Sigmoid colon (tissue), 7 donors: ENCODE data around the gene MLIP. TPM values are rescaled to one million over a fixed set of nuclear protein-coding genes. Genes with fewer than 3 reads are reported as not detected.

Experiments used
- DNase-seq: peaks from one replicate; pipeline ENCODE4 v3.0.0-alpha.2; 2019
- H3K27ac ChIP-seq, 4 donors: fragments of 200-600 bp; sonication (generic); one replicate each; pipeline ENCODE4 v1.5.1; 2016 to 2019; ENCODE audit warnings: mild to moderate bottlenecking in 1 of 4
- H3K27me3 ChIP-seq, 3 donors: fragments of 200-600 bp; sonication (generic); one replicate each; pipeline ENCODE4 v1.5.1; 2019; ENCODE audit warnings: mild to moderate bottlenecking in 1 of 3
- H3K36me3 ChIP-seq, 4 donors: fragments of 200-600 bp; sonication (generic); one replicate each; pipeline ENCODE4 v1.5.1; 2016 to 2019
- H3K4me1 ChIP-seq, 4 donors: fragments of 200-600 bp; sonication (generic); one replicate each; pipeline ENCODE4 v1.5.1; 2017 to 2019
- H3K4me3 ChIP-seq, 4 donors: fragments of 200-600 bp; sonication (generic); one replicate each; pipeline ENCODE4 v1.5.1; 2017 to 2019; ENCODE audit warnings: mild to moderate bottlenecking in 2 of 4, moderate library complexity in 1 of 4
- H3K9me3 ChIP-seq, 4 donors: fragments of 200-600 bp in 3 of 4; sonication (generic) in 3 of 4; one replicate each; pipeline versions ENCODE4 v1.5.1 to v1.6.1; 2013 to 2019
- EP300 ChIP-seq, 4 donors: sonication (generic); formaldehyde crosslinking; IDR thresholded peaks; one replicate each; pipeline ENCODE4 v1.6.1; 2017; ENCODE audit warnings: antibody characterized with exemption in 4 of 4
- POLR2A ChIP-seq, 2 donors: fragments of 450-650 bp; IDR thresholded peaks; one replicate each; pipeline ENCODE4 v1.6.1; 2016; ENCODE audit warnings: antibody characterized with exemption in 2 of 2, mild to moderate bottlenecking in 2 of 2, moderate library complexity in 2 of 2
- POLR2AphosphoS5 ChIP-seq, 4 donors: sonication (generic); formaldehyde crosslinking; IDR thresholded peaks; one replicate each; pipeline ENCODE4 v1.6.1; 2017; ENCODE audit warnings: antibody characterized with exemption in 4 of 4
- WGBS, 2 donors: extraction: QIAGEN DNeasy Blood & Tissue Kit; methylation state at CpG; one replicate each; pipeline ENCODE4 v1.1.7; 2013; 5-methylcytosine and 5-hydroxymethylcytosine counted together
- intact Hi-C: fragments of 100-400 bp; cut with DNase I; formaldehyde crosslinking; loops from one replicate; pipeline ENCODE4 v1.15.1; 2023
- polyA plus RNA-seq, 3 donors: library from polyadenylated mRNA; stranded (reverse); fragments of 200-250 nt; gene quantifications; one replicate each; pipeline ENCODE4 v1.2.3, GENCODE V29; 2013
- total RNA-seq, 4 donors: library from RNA; depleted of rRNA; stranded (reverse); fragments of >200 nt; gene quantifications; one replicate each; pipeline ENCODE4 v1.1.0, GENCODE V29; 2016
- TF ChIP-seq, protein P1 (sequence below), 4 experiments: fragments of 450-650 bp in 3 of 4; fragments of 200-600 bp in 1 of 4; IDR thresholded peaks; one replicate each; pipeline ENCODE4 v1.5.1; 2016 to 2019; ENCODE audit warnings: antibody characterized with exemption in 4 of 4, mild to moderate bottlenecking in 3 of 4, moderate library complexity in 2 of 4
- donor health status: healthy with polysubstance abuse.
- donor health status: Bipolar disorder and iron deficiency.
- donor health status: healthy.

Gene MLIP
- total and polyA plus RNA-seq, 7 donors = 0.31 to 2.8 (median 1.2) TPM; not detected in 2

DNA sequence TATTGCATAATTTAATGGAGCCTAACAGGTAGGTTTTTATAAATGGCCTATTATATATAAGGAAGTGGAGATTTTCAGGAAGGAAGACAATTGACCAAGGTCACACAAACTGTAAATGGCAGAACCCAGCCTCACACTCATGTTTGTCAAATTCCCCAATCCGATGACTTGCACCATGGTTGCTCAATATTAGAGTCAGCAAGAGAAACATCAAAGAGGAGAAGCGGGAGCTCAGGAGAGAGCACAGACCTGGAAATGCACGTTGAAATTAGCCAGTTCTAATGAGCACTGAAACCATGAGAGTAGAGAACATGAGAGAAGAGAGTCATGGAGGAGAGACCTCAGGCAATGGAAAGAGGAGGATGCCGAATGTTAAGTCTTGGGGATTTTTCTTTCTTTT is 13.5 kb upstream of the MLIP start:
- DNase-seq = no peak
- H3K27ac ChIP-seq = no peak overlapping the region
- WGBS, 2 donors = 66 to 81% methylated on average over 4 of the region's 4 CpGs
- no peak overlapping the region for H3K4me3 ChIP-seq
- no peaks in the 10 kb centered on the region for H3K27me3 ChIP-seq
- intact Hi-C loops = no loop called here
- no peaks in the 10 kb centered on the region for H3K9me3 ChIP-seq
- H3K36me3 ChIP-seq = no peaks in the 10 kb centered on the region
- no peak for TF ChIP-seq POLR2AphosphoS5 (IDR thresholded peaks at IDR 0.05)
- TF ChIP-seq, protein P1, sequence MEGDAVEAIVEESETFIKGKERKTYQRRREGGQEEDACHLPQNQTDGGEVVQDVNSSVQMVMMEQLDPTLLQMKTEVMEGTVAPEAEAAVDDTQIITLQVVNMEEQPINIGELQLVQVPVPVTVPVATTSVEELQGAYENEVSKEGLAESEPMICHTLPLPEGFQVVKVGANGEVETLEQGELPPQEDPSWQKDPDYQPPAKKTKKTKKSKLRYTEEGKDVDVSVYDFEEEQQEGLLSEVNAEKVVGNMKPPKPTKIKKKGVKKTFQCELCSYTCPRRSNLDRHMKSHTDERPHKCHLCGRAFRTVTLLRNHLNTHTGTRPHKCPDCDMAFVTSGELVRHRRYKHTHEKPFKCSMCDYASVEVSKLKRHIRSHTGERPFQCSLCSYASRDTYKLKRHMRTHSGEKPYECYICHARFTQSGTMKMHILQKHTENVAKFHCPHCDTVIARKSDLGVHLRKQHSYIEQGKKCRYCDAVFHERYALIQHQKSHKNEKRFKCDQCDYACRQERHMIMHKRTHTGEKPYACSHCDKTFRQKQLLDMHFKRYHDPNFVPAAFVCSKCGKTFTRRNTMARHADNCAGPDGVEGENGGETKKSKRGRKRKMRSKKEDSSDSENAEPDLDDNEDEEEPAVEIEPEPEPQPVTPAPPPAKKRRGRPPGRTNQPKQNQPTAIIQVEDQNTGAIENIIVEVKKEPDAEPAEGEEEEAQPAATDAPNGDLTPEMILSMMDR (IDR thresholded peaks at IDR 0.05) = no peak
- no peak for TF ChIP-seq POLR2A (IDR thresholded peaks at IDR 0.05)
- TF ChIP-seq EP300 (IDR thresholded peaks at IDR 0.05) = no peak
- no peaks in the 10 kb centered on the region for H3K4me1 ChIP-seq

DNA sequence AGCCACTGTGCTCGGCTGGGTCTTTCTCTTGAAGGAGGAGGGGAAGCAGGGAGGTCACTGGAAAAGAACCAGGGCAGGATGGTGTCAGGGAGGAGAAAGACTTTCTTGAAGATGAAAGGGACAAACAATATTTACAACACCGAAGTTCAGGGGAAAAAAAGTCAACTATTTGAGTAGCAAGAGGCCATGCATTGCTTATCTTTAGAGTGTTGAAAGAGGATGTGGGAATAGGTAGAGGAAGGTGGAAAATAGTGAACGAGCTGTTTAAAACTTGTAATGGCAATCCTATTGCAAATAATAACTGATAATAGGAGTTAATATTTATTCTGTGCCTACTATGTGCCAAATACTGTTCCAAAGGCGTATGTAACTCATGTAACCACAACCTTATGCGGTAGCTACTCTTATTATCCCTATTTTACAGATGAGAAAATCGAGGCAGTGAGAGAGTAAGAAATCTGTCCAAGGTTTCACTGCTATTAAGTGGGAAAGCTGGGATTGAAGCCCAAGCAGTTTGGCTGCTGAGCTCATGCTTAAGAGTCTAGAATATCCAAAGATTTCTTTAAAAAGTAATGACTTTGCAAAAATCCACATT is 12.7 kb upstream of the MLIP start:
- no peak for TF ChIP-seq POLR2AphosphoS5 (IDR thresholded peaks at IDR 0.05)
- no peak for TF ChIP-seq EP300 (IDR thresholded peaks at IDR 0.05)
- TF ChIP-seq, protein P1 (IDR thresholded peaks at IDR 0.05) = no peak
- no peak for TF ChIP-seq POLR2A (IDR thresholded peaks at IDR 0.05)
- no peak for DNase-seq
- Histone ChIP-seq H3K36me3 (no peaks in the 10 kb centered on the region), H3K27me3 (no peaks in the 10 kb centered on the region), H3K4me1 (no peaks in the 10 kb centered on the region), H3K27ac (no peak overlapping the region), H3K9me3 (no peaks in the 10 kb centered on the region), H3K4me3 (no peak overlapping the region)
- intact Hi-C loops = no loop called here
- 86 to 91% methylated on average over 6 of the region's 6 CpGs for WGBS, 2 donors

DNA sequence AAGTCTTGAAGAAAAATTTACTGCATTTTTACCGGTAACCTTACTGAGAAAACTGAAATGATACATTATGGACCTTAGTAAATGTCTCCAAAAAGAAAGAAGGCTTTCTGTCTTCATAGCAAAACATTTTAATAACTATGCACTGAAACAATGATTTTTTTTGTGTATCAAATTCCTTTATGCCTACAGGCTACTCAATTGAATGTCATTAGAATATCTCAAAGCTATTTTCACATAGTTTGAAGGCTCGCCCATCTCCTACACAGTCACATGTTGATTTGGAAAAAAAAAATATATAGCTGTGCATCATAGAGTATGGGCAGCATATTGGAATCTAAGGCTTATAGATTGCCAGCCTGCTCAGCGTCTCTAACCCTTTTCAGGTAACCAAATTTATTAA is 12.0 kb upstream of the MLIP start:
- H3K4me3 ChIP-seq = no peak overlapping the region
- H3K27ac ChIP-seq = no peak overlapping the region
- no peaks in the 10 kb centered on the region for H3K27me3 ChIP-seq
- DNase-seq = no peak
- intact Hi-C loops = no loop called here
- H3K9me3 ChIP-seq = no peaks in the 10 kb centered on the region
- WGBS, 2 donors = 91% methylated on average over 3 of the region's 3 CpGs
- H3K36me3 ChIP-seq = no peaks in the 10 kb centered on the region
- TF ChIP-seq, protein P1 (IDR thresholded peaks at IDR 0.05) = no peak
- TF ChIP-seq POLR2A (IDR thresholded peaks at IDR 0.05) = no peak
- TF ChIP-seq POLR2AphosphoS5 (IDR thresholded peaks at IDR 0.05) = no peak
- no peak for TF ChIP-seq EP300 (IDR thresholded peaks at IDR 0.05)
- no peaks in the 10 kb centered on the region for H3K4me1 ChIP-seq

DNA sequence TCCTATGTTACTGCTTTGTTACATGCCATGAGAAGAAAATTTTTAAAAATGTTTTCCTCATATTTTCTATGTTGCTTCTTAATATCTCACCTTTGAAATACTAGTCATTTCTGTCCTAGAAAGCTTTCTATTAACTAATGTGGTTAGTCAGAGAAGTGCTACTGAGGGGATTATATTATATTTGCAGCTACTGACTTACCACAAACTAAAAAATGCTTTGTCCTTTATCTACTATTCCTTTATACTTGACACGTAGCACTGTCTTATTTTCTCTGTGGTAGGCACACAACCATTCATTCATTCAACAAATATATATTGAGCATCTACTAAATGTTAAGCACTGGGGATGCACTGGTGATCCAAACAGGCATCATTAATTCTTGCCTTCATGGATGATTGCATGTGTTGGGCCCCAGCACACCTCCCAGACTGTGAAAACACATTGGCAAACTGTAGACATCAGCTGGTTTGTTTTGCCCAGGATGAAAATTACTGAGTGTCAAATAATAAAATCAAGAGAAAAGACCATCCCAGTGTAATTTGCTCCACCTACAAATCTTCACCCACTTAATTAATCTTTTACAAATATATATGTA is 10.7 kb upstream of the MLIP start:
- Histone ChIP-seq H3K36me3 (no peaks in the 10 kb centered on the region), H3K27ac (no peak overlapping the region), H3K4me1 (no peaks in the 10 kb centered on the region)

More for the DNA sequence above, 10.7 kb upstream of the MLIP start:
- TF ChIP-seq EP300 (IDR thresholded peaks at IDR 0.05) (no peak), POLR2A (IDR thresholded peaks at IDR 0.05) (no peak), POLR2AphosphoS5 (IDR thresholded peaks at IDR 0.05) (no peak)
- TF ChIP-seq, protein P1 (IDR thresholded peaks at IDR 0.05) = no peak
- no peak overlapping the region for H3K4me3 ChIP-seq
- H3K27me3 ChIP-seq = no peaks in the 10 kb centered on the region
- no peak for DNase-seq
- WGBS, 2 donors = 91 to 92% methylated on average over 1 of the region's 1 CpG
- intact Hi-C loops = no loop called here
- no peaks in the 10 kb centered on the region for H3K9me3 ChIP-seq
